IMR-90 (cell line): ENCODE data around the gene ISCA2. TPM values are rescaled to one million over a fixed set of nuclear protein-coding genes. Genes with fewer than 3 reads are reported as not detected.

Source experiments
- ATAC-seq: fragments of 200-7000 bp; cut with Tn5 transposase; 2 replicates; pipeline ENCODE4 v1.9.1; 2020; ENCODE audit warnings: low read depth, mild to moderate bottlenecking, moderate library complexity
- BruUV-seq: library from RNA; stranded (reverse); fragments of 400-500 nt; replicated peaks from 2 replicates; lab custom pipeline; 2021; lab: Mats Ljungman, UMichigan
- CTCF ChIA-PET: fragments of 300-600 bp; formaldehyde crosslinking; extraction: SDS; loops from one replicate; lab custom pipeline; 2021; ENCODE audit warnings: antibody characterized with exemption; lab: Yijun Ruan, JAX
- POLR2A ChIA-PET: fragments of 300-600 bp; sonication (Branson Sonifier 250); formaldehyde crosslinking; loops from one replicate; lab custom pipeline; 2022; ENCODE audit warnings: antibody characterized with exemption; ENCODE audit not compliant: unreplicated experiment; lab: Charles Lee
- DNase-seq: peaks from one replicate; pipeline ENCODE4 v3.0.0; 2013
- H2AFZ ChIP-seq: replicated peaks from 2 replicates; pipeline ENCODE3; 2013; ENCODE audit warnings: low read length, mild to moderate bottlenecking; ENCODE audit not compliant: poor library complexity
- H2AK5ac ChIP-seq: 2 replicates; pipeline ENCODE4 v1.6.1; 2013; ENCODE audit warnings: low read depth, low read length, inconsistent platforms
- H2AK9ac ChIP-seq: replicated peaks from 2 replicates; pipeline ENCODE3; 2013; ENCODE audit warnings: mild to moderate bottlenecking, low read depth, low read length, moderate library complexity; ENCODE audit not compliant: poor library complexity
- H2BK120ac ChIP-seq: 2 replicates; pipeline ENCODE4 v1.6.1; 2013; ENCODE audit warnings: low read depth, low read length, inconsistent platforms
- H2BK15ac ChIP-seq: 3 replicates; pipeline ENCODE4 v1.6.1; 2013; ENCODE audit warnings: low read depth, low read length, inconsistent platforms
- H2BK20ac ChIP-seq: 2 replicates; pipeline ENCODE4 v1.6.1; 2013; ENCODE audit warnings: low read depth, mild to moderate bottlenecking, inconsistent platforms, low read length, moderate library complexity
- H2BK5ac ChIP-seq: 2 replicates; pipeline ENCODE4 v1.6.1; 2013; ENCODE audit warnings: mild to moderate bottlenecking, low read depth, low read length, inconsistent platforms; ENCODE audit not compliant: poor library complexity, severe bottlenecking
- H3K14ac ChIP-seq: replicated peaks from 2 replicates; pipeline ENCODE4 v1.6.1; 2013; ENCODE audit warnings: low read depth, low read length, inconsistent platforms
- H3K18ac ChIP-seq: 2 replicates; pipeline ENCODE4 v1.6.1; 2013; ENCODE audit warnings: low read depth, low read length, control low read depth
- H3K23ac ChIP-seq: 2 replicates; pipeline ENCODE4 v1.6.1; 2013; ENCODE audit warnings: low read depth, low read length, inconsistent platforms
- H3K27ac ChIP-seq: 2 replicates; pipeline ENCODE4 v1.5.1; 2013; ENCODE audit warnings: mild to moderate bottlenecking, control low read depth, low read length; ENCODE audit not compliant: insufficient read depth
- H3K27me3 ChIP-seq: 2 replicates; pipeline ENCODE4 v1.6.1; 2013; ENCODE audit warnings: low read length; ENCODE audit not compliant: control insufficient read depth, insufficient read depth
- H3K36me3 ChIP-seq: 2 replicates; pipeline ENCODE4 v1.6.1; 2013; ENCODE audit warnings: low read length, mixed read lengths; ENCODE audit not compliant: control insufficient read depth, insufficient read depth
- H3K4ac ChIP-seq: 2 replicates; pipeline ENCODE4 v1.6.1; 2013; ENCODE audit warnings: low read depth, low read length, inconsistent platforms
- H3K4me1 ChIP-seq: 2 replicates; pipeline ENCODE4 v1.6.1; 2013; ENCODE audit warnings: low read length, mixed read lengths; ENCODE audit not compliant: control insufficient read depth, insufficient read depth
- H3K4me2 ChIP-seq: 2 replicates; pipeline ENCODE4 v1.6.1; 2013; ENCODE audit warnings: low read depth, mild to moderate bottlenecking, control low read depth, low read length, moderate library complexity
- H3K4me3 ChIP-seq: 2 replicates; pipeline ENCODE4 v1.5.1; 2013; ENCODE audit warnings: low read depth, mild to moderate bottlenecking, control low read depth, low read length, moderate library complexity; ENCODE audit not compliant: insufficient read depth
- H3K56ac ChIP-seq: 2 replicates; pipeline ENCODE4 v1.6.1; 2013; ENCODE audit warnings: low read length, inconsistent platforms; ENCODE audit not compliant: insufficient read depth; ENCODE audit errors: extremely low read depth
- H3K79me1 ChIP-seq, 2 experiments: 2 replicates each; pipeline ENCODE4 v1.6.1; 2013; ENCODE audit warnings: low read length in 2 of 2, inconsistent platforms in 1 of 2, low read depth in 1 of 2
- H3K9ac ChIP-seq: 2 replicates; pipeline ENCODE4 v1.6.1; 2013; ENCODE audit warnings: low read depth, low read length, control low read depth
- H3K9me1 ChIP-seq: 2 replicates; pipeline ENCODE4 v1.6.1; 2013; ENCODE audit warnings: low read length, inconsistent platforms; ENCODE audit not compliant: insufficient read depth
- H3K9me3 ChIP-seq: 2 replicates; pipeline ENCODE4 v1.6.1; 2013; ENCODE audit warnings: low read length; ENCODE audit not compliant: control insufficient read depth, insufficient read depth
- H4K20me1 ChIP-seq: 2 replicates; pipeline ENCODE4 v1.6.1; 2013; ENCODE audit warnings: low read length, inconsistent platforms; ENCODE audit not compliant: insufficient read depth
- H4K5ac ChIP-seq: 2 replicates; pipeline ENCODE4 v1.6.1; 2013; ENCODE audit warnings: mild to moderate bottlenecking, low read depth, low read length, control low read depth
- H4K8ac ChIP-seq, 2 experiments: 2 replicates each; pipeline ENCODE4 v1.6.1; 2013; ENCODE audit warnings: low read depth in 2 of 2, low read length in 2 of 2, control low read depth in 1 of 2, inconsistent platforms in 1 of 2
- H4K91ac ChIP-seq: 2 replicates; pipeline ENCODE4 v1.6.1; 2013; ENCODE audit warnings: low read depth, low read length, inconsistent platforms; ENCODE audit not compliant: insufficient read depth
- BHLHE40 ChIP-seq: fragments of 150-350 bp; IDR thresholded peaks from 2 replicates; pipeline ENCODE4 v1.6.1; 2016; ENCODE audit warnings: mild to moderate bottlenecking, low read depth, low read length
- CEBPB ChIP-seq: IDR thresholded peaks from 2 replicates; pipeline ENCODE4 v1.6.1; 2012; ENCODE audit warnings: low read depth, low read length, improper control_type of control experiment
- CHD1 ChIP-seq: IDR thresholded peaks from 2 replicates; pipeline ENCODE4 v1.6.1; 2012; ENCODE audit warnings: low read depth, low read length, improper control_type of control experiment
- FOS ChIP-seq: fragments of 150-350 bp; IDR thresholded peaks from 2 replicates; pipeline ENCODE4 v1.6.1; 2016; ENCODE audit warnings: low read depth, low read length
- MAZ ChIP-seq: IDR thresholded peaks from 2 replicates; pipeline ENCODE4 v1.6.1; 2012; ENCODE audit warnings: low read depth, mild to moderate bottlenecking, low read length, improper control_type of control experiment, moderate library complexity, borderline replicate concordance
- MXI1 ChIP-seq: IDR thresholded peaks from 2 replicates; pipeline ENCODE4 v1.6.1; 2012; ENCODE audit warnings: low read depth, mild to moderate bottlenecking, low read length, moderate library complexity, borderline replicate concordance
- NFE2L2 ChIP-seq: fragments of 150-350 bp; IDR thresholded peaks from 2 replicates; pipeline ENCODE4 v1.6.1; 2016; ENCODE audit warnings: low read depth, mild to moderate bottlenecking, low read length
- RCOR1 ChIP-seq: IDR thresholded peaks from 2 replicates; pipeline ENCODE4 v1.6.1; 2012; ENCODE audit warnings: mild to moderate bottlenecking, low read length, improper control_type of control experiment; ENCODE audit not compliant: insufficient replicate concordance
- RFX5 ChIP-seq: IDR thresholded peaks from 2 replicates; pipeline ENCODE4 v1.8.0; 2012; ENCODE audit warnings: low read depth, mild to moderate bottlenecking, low read length, moderate library complexity
- USF2 ChIP-seq: fragments of 150-350 bp; IDR thresholded peaks from 2 replicates; pipeline ENCODE4 v1.6.1; 2017; ENCODE audit warnings: mild to moderate bottlenecking, antibody characterized with exemption, low read length, low read depth
- WGBS, 2 experiments: methylation state at CpG; one replicate each; pipeline versions ENCODE4 v1.1.5 to v1.1.7; 2013; ENCODE audit warnings: missing lambda C conversion rate in 2 of 2; ENCODE audit not compliant: insufficient read length in 1 of 2; ENCODE audit errors: extremely low coverage in 2 of 2; 5-methylcytosine and 5-hydroxymethylcytosine counted together
- dilution Hi-C: fragments of 300-500 bp; cut with HindIII; formaldehyde crosslinking; loops from one replicate; pipeline ENCODE4 v1.14.3; 2018; ENCODE audit warnings: low sequenced_read_pairs; ENCODE audit not compliant: unreplicated experiment
- in situ Hi-C: fragments of 300-500 bp; cut with MboI; formaldehyde crosslinking; loops from 3 replicates; pipeline ENCODE4 v1.14.3; 2019; ENCODE audit warnings: low sequenced_read_pairs, inconsistent platforms, mixed read lengths
- intact Hi-C: fragments of 100-400 bp; cut with micrococcal nuclease; formaldehyde crosslinking; loops from 2 replicates; pipeline ENCODE4 v1.10.0; 2022
- polyA plus RNA-seq, 3 experiments: library from polyadenylated mRNA; depleted of rRNA; stranded (reverse); fragments of >200 nt; gene quantifications; 2 replicates each; pipeline ENCODE4 v1.2.3, GENCODE V29; 2012; ENCODE audit warnings: low replicate concordance in 1 of 3
- total RNA-seq: library from RNA; depleted of rRNA; stranded (reverse); fragments of >200 nt; gene quantifications from 2 replicates; pipeline ENCODE4 v1.2.3, GENCODE V29; 2012
- TF ChIP-seq, protein P1 (sequence below): fragments of 150-350 bp; IDR thresholded peaks from 2 replicates; pipeline ENCODE4 v1.6.1; 2016; ENCODE audit warnings: low read depth, mild to moderate bottlenecking, low read length, moderate library complexity, borderline replicate concordance
- TF ChIP-seq, protein P2 (sequence below): conservative IDR thresholded peaks from 2 replicates; pipeline ENCODE4 v1.5.1; 2012; ENCODE audit warnings: mild to moderate bottlenecking, low read depth, low read length, improper control_type of control experiment

Gene ISCA2
- total and polyA plus RNA-seq, 2 of the 4 experiments (the other 2 are of a cell fraction): 5.4 to 25.7 TPM

DNA sequence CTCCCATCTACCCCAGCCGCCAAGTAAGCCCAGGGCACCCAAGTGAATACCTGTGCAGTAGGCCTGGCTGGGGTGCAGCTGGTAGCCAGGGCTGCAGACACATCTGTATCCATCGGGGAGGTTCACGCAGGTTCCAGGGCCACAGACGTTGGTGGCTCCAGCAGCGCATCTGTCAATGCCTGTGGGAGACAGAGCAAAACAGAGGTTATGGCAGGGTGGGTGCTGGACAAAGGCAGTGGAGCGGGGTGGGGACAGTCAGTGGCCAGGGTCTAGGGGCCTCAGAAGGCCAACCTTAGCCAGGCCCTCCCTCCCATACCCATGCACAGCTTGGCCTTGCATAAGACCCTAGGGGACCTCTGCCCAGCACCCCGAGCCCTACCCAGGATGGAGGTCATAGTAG is 29.2 kb downstream of the ISCA2 start:
- Histone ChIP-seq H3K4me1 (peaks cover 14% of the 10 kb centered on the region), H3K9me1 (peaks cover 22% of the 10 kb centered on the region), H3K36me3 (peaks cover 9% of the 10 kb centered on the region), H3K27ac (no peak overlapping the region), H3K79me1 (no peaks in the 10 kb centered on the region), H3K9me3 (no peaks in the 10 kb centered on the region), H4K91ac (no peak overlapping the region), H2BK120ac (no peak overlapping the region), H3K56ac (no peak overlapping the region), H3K4me3 (no peak overlapping the region), H3K23ac (no peak overlapping the region), H3K9ac (no peak overlapping the region), H4K5ac (no peak overlapping the region), H4K8ac (no peak overlapping the region), H3K18ac (no peak overlapping the region), H3K4ac (no peak overlapping the region), H3K14ac (no peak overlapping the region), H2BK15ac (no peak overlapping the region), H2AFZ (no peak overlapping the region), H2BK5ac (no peak overlapping the region), H3K4me2 (no peak overlapping the region), H3K27me3 (no peaks in the 10 kb centered on the region), H4K20me1 (no peaks in the 10 kb centered on the region), H2AK5ac (no peak overlapping the region), H2AK9ac (no peak overlapping the region), H2BK20ac (no peak overlapping the region)
- in situ Hi-C loops (no loop called here), dilution Hi-C loops (no loop called here), intact Hi-C loops (no loop called here)
- ChIA-PET POLR2A (no interaction called here), CTCF (no interaction called here)
- no peak for ATAC-seq
- DNase-seq: no peak
- BruUV-seq: no TSS peak
- no peak for TF ChIP-seq NFE2L2
- no peak for TF ChIP-seq FOS
- no peak for TF ChIP-seq BHLHE40
- TF ChIP-seq, protein P1, sequence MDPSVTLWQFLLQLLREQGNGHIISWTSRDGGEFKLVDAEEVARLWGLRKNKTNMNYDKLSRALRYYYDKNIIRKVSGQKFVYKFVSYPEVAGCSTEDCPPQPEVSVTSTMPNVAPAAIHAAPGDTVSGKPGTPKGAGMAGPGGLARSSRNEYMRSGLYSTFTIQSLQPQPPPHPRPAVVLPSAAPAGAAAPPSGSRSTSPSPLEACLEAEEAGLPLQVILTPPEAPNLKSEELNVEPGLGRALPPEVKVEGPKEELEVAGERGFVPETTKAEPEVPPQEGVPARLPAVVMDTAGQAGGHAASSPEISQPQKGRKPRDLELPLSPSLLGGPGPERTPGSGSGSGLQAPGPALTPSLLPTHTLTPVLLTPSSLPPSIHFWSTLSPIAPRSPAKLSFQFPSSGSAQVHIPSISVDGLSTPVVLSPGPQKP: no peak
- no peak for TF ChIP-seq MAZ
- no peak for TF ChIP-seq RFX5
- TF ChIP-seq CHD1: no peak
- TF ChIP-seq USF2: no peak
- no peak for TF ChIP-seq MXI1
- TF ChIP-seq RCOR1: no peak
- TF ChIP-seq, protein P2, sequence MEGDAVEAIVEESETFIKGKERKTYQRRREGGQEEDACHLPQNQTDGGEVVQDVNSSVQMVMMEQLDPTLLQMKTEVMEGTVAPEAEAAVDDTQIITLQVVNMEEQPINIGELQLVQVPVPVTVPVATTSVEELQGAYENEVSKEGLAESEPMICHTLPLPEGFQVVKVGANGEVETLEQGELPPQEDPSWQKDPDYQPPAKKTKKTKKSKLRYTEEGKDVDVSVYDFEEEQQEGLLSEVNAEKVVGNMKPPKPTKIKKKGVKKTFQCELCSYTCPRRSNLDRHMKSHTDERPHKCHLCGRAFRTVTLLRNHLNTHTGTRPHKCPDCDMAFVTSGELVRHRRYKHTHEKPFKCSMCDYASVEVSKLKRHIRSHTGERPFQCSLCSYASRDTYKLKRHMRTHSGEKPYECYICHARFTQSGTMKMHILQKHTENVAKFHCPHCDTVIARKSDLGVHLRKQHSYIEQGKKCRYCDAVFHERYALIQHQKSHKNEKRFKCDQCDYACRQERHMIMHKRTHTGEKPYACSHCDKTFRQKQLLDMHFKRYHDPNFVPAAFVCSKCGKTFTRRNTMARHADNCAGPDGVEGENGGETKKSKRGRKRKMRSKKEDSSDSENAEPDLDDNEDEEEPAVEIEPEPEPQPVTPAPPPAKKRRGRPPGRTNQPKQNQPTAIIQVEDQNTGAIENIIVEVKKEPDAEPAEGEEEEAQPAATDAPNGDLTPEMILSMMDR: no peak
- TF ChIP-seq CEBPB: no peak
- no CpG with 5 or more reads among the region's 7 CpGs for WGBS, 2 experiments
